Retinal pigment epithelial cell (primary cell): ENCODE measurements around the gene NUF2.
A peak's percentile ranks its signal among the peaks of the same experiment; 100 is the strongest.
"Not testable (repeated sequence)": the region's sequence is repeated elsewhere in the genome, so short reads cannot be mapped to it uniquely, and the experiment has no call there.

Experiments used
- DNase-seq: peaks from one replicate; pipeline ENCODE4 v3.0.0-alpha.2; 2010; ENCODE audit warnings: low read depth
- H3K4me3 ChIP-seq: 2 replicates; pipeline ENCODE4 v1.5.1; 2011; ENCODE audit warnings: mild to moderate bottlenecking, low read length, control low read depth, moderate library complexity
- CTCF ChIP-seq: conservative IDR thresholded peaks from 2 replicates; pipeline ENCODE4 v1.5.1; 2011; ENCODE audit warnings: low read depth, low read length, control low read depth, inconsistent platforms

Gene NUF2

GRCh38 chr1:163346326-163346870, 24.6 kb downstream of the NUF2 start:
- no peak for TF ChIP-seq CTCF
- no peak for DNase-seq
- no peak overlapping the region for H3K4me3 ChIP-seq

- no peak overlapping the region for H3K4me3 ChIP-seq
- TF ChIP-seq CTCF, result no peak
- no peak for DNase-seq
Observed at GRCh38 chr1:163347106-163347505, 25.4 kb downstream of the NUF2 start.

- H3K4me3 ChIP-seq, result no peak overlapping the region
- DNase-seq, result no peak
- TF ChIP-seq CTCF, result no peak
Observed at GRCh38 chr1:163351912-163352311, 30.2 kb downstream of the NUF2 start.

- no peak overlapping the region for H3K4me3 ChIP-seq
- DNase-seq, result no peak
- TF ChIP-seq CTCF, result no peak
Observed at GRCh38 chr1:163357378-163357777, 35.6 kb downstream of the NUF2 start.

- H3K4me3 ChIP-seq, DNase-seq: not testable (repeated sequence)
Observed at GRCh38 chr1:163358172-163358571, 36.4 kb downstream of the NUF2 start.

GRCh38 chr1:163361123-163361934, 39.6 kb downstream of the NUF2 start:
- no peak for DNase-seq
- H3K4me3 ChIP-seq, result no peak overlapping the region
- TF ChIP-seq CTCF, result peak; percentile 62

GRCh38 chr1:163365186-163365585, 43.4 kb downstream of the NUF2 start:
- no peak overlapping the region for H3K4me3 ChIP-seq
- no peak for TF ChIP-seq CTCF
- DNase-seq, result no peak
